Smooth muscle cell (in vitro differentiated cells): Measurements from ENCODE around the gene RAE1. TPM values are rescaled to one million over a fixed set of nuclear protein-coding genes. Genes with fewer than 3 reads are reported as not detected.

Experiments used
- DNase-seq: peaks from one replicate; lab custom pipeline; 2025; ENCODE audit not compliant: unreplicated experiment; lab: John Stamatoyannopoulos, UW
- H2AFZ ChIP-seq: fragments of 200-600 bp; sonication (generic); 2 replicates; pipeline ENCODE4 v1.6.0; 2016; ENCODE audit warnings: antibody characterized with exemption, low read depth, mild to moderate bottlenecking
- H3F3A ChIP-seq: fragments of 200-600 bp; sonication (generic); 2 replicates; pipeline ENCODE4 v1.6.0; 2017; ENCODE audit warnings: antibody characterized with exemption, low read depth
- H3K27ac ChIP-seq: fragments of 200-600 bp; sonication (generic); 2 replicates; pipeline ENCODE4 v1.5.1; 2016; ENCODE audit warnings: low read depth, mild to moderate bottlenecking
- H3K27me3 ChIP-seq: fragments of 200-600 bp; sonication (generic); 2 replicates; pipeline ENCODE4 v1.6.1; 2016; ENCODE audit warnings: low read depth, mild to moderate bottlenecking
- H3K36me3 ChIP-seq: fragments of 200-600 bp; sonication (generic); 2 replicates; pipeline ENCODE4 v1.5.1; 2016; ENCODE audit warnings: low read depth
- H3K4me1 ChIP-seq: fragments of 200-600 bp; sonication (generic); 2 replicates; pipeline ENCODE4 v1.5.1; 2016; ENCODE audit warnings: low read depth
- H3K4me2 ChIP-seq: fragments of 200-600 bp; sonication (generic); 2 replicates; pipeline ENCODE4 v1.6.0; 2016; ENCODE audit warnings: mild to moderate bottlenecking
- H3K4me3 ChIP-seq: fragments of 200-600 bp; sonication (generic); 2 replicates; pipeline ENCODE4 v1.5.1; 2016; ENCODE audit warnings: mild to moderate bottlenecking
- H3K79me2 ChIP-seq: fragments of 200-600 bp; sonication (generic); 2 replicates; pipeline ENCODE4 v1.6.0; 2016; ENCODE audit warnings: low read depth, mild to moderate bottlenecking
- H3K9ac ChIP-seq: fragments of 200-600 bp; sonication (generic); 2 replicates; pipeline ENCODE4 v1.6.0; 2016; ENCODE audit warnings: low read depth
- H3K9me3 ChIP-seq: fragments of 200-600 bp; sonication (generic); replicated peaks from 2 replicates; pipeline ENCODE4 v1.5.1; 2016; ENCODE audit warnings: low read depth
- H4K20me1 ChIP-seq: fragments of 200-600 bp; sonication (generic); 2 replicates; pipeline ENCODE4 v1.6.0; 2016; ENCODE audit warnings: low read depth
- WGBS: methylation state at CpG from one replicate; pipeline ENCODE4 v1.1.7; 2016; ENCODE audit warnings: low lambda C conversion rate; 5-methylcytosine and 5-hydroxymethylcytosine counted together
- polyA plus RNA-seq: library from polyadenylated mRNA; unstranded; fragments of >200 nt; fragmentation: Nextera tagmentation; extraction: Ambion mirVana; gene quantifications from 2 replicates; pipeline ENCODE4 v1.2.1, GENCODE V29; 2016
- total RNA-seq: library from RNA; depleted of rRNA; stranded (reverse); fragments of >200 nt; gene quantifications from 2 replicates; pipeline ENCODE4 v1.2.3, GENCODE V29; 2014
- TF ChIP-seq, protein P1 (sequence below): fragments of 200-600 bp; sonication (generic); IDR thresholded peaks from 2 replicates; pipeline ENCODE4 v1.5.1; 2017; ENCODE audit warnings: borderline replicate concordance, mild to moderate bottlenecking, antibody characterized with exemption; ENCODE audit not compliant: insufficient read depth, poor library complexity, severe bottlenecking

The RAE1 gene
- total and polyA plus RNA-seq, 2 experiments from 2014 or later, result 34.9 to 53.5 TPM

GRCh38 chr20:57384486-57384885 is 33.4 kb downstream of the RAE1 start:
- no peaks in the 10 kb centered on the region for H3K27me3 ChIP-seq
- peaks cover 7% of the 10 kb centered on the region for H4K20me1 ChIP-seq
- H3K4me1 ChIP-seq, result peaks cover 2% of the 10 kb centered on the region
- H3K36me3 ChIP-seq, result no peaks in the 10 kb centered on the region
- H2AFZ ChIP-seq, result no peak overlapping the region
- no peaks in the 10 kb centered on the region for H3K79me2 ChIP-seq
- H3K4me3 ChIP-seq, result no peak overlapping the region
- H3F3A ChIP-seq, result no peaks in the 10 kb centered on the region
- no peaks in the 10 kb centered on the region for H3K9me3 ChIP-seq
- 98% methylated on average over 8 of the region's 8 CpGs for WGBS
- no peak overlapping the region for H3K9ac ChIP-seq
- no peak for DNase-seq
- H3K27ac ChIP-seq, result no peak overlapping the region
- TF ChIP-seq, protein P1, sequence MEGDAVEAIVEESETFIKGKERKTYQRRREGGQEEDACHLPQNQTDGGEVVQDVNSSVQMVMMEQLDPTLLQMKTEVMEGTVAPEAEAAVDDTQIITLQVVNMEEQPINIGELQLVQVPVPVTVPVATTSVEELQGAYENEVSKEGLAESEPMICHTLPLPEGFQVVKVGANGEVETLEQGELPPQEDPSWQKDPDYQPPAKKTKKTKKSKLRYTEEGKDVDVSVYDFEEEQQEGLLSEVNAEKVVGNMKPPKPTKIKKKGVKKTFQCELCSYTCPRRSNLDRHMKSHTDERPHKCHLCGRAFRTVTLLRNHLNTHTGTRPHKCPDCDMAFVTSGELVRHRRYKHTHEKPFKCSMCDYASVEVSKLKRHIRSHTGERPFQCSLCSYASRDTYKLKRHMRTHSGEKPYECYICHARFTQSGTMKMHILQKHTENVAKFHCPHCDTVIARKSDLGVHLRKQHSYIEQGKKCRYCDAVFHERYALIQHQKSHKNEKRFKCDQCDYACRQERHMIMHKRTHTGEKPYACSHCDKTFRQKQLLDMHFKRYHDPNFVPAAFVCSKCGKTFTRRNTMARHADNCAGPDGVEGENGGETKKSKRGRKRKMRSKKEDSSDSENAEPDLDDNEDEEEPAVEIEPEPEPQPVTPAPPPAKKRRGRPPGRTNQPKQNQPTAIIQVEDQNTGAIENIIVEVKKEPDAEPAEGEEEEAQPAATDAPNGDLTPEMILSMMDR, result no peak
- no peak overlapping the region for H3K4me2 ChIP-seq

GRCh38 chr20:57384953-57385761 is 34.1 kb downstream of the RAE1 start:
- H4K20me1 ChIP-seq, result peaks cover 3% of the 10 kb centered on the region
- H3K27ac ChIP-seq, result no peak overlapping the region
- no peak overlapping the region for H3K4me3 ChIP-seq
- H3K79me2 ChIP-seq, result no peaks in the 10 kb centered on the region
- no peak overlapping the region for H2AFZ ChIP-seq
- 97% methylated on average over 29 of the region's 29 CpGs for WGBS
- TF ChIP-seq, protein P1, result no peak
- H3K36me3 ChIP-seq, result no peaks in the 10 kb centered on the region
- H3K4me1 ChIP-seq, result peaks cover 8% of the 10 kb centered on the region
- no peak for DNase-seq
- H3K9me3 ChIP-seq, result no peaks in the 10 kb centered on the region
- H3K27me3 ChIP-seq, result no peaks in the 10 kb centered on the region
- no peaks in the 10 kb centered on the region for H3F3A ChIP-seq
- H3K4me2 ChIP-seq, result no peak overlapping the region
- H3K9ac ChIP-seq, result no peak overlapping the region

GRCh38 chr20:57385940-57386339 is 34.9 kb downstream of the RAE1 start:
- H3K4me1 ChIP-seq, result peaks cover 14% of the 10 kb centered on the region
- peaks cover 3% of the 10 kb centered on the region for H4K20me1 ChIP-seq
- H3K9ac ChIP-seq, result no peak overlapping the region
- no peaks in the 10 kb centered on the region for H3K27me3 ChIP-seq
- WGBS, result 97% methylated on average over 6 of the region's 6 CpGs
- no peaks in the 10 kb centered on the region for H3K9me3 ChIP-seq
- no peak overlapping the region for H3K27ac ChIP-seq
- DNase-seq, result no peak
- no peak overlapping the region for H2AFZ ChIP-seq
- H3K4me2 ChIP-seq, result no peak overlapping the region
- TF ChIP-seq, protein P1, result no peak
- no peaks in the 10 kb centered on the region for H3F3A ChIP-seq
- no peak overlapping the region for H3K4me3 ChIP-seq
- H3K36me3 ChIP-seq, result no peaks in the 10 kb centered on the region
- H3K79me2 ChIP-seq, result no peaks in the 10 kb centered on the region

DNA sequence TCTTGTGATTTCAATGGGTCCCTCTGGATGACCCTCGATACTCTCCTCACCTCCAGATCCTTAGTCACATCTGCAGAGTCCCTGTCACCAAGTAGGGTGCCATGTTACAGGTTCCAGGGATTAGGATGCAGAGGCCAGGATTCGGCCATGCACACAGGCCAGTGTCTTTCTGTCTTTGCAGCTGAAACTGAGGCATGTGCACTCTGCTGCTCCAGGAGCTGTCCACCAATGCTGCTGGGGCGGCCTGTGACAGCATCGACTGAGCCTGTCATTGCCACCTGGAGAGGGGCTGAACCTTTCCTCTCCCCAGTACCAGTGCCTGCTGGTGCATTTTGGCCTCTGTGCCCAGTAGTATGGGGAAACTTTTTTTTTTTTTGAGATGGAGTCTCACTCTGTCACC is 35.7 kb downstream of the RAE1 start:
- 99% methylated on average over 4 of the region's 4 CpGs for WGBS
- Histone ChIP-seq H3K27me3 (no peaks in the 10 kb centered on the region), H3K27ac (no peak overlapping the region), H3K4me2 (no peak overlapping the region), H2AFZ (no peak overlapping the region), H3K9me3 (no peaks in the 10 kb centered on the region), H3K4me3 (no peak overlapping the region), H3K36me3 (no peaks in the 10 kb centered on the region), H3K4me1 (peaks cover 15% of the 10 kb centered on the region), H3K9ac (no peak overlapping the region), H4K20me1 (peaks cover 3% of the 10 kb centered on the region), H3K79me2 (no peaks in the 10 kb centered on the region), H3F3A (no peaks in the 10 kb centered on the region)
- TF ChIP-seq, protein P1, result no peak
- DNase-seq, result no peak
